ENCODE data around the gene DAPL1.

Gene DAPL1, protein sequence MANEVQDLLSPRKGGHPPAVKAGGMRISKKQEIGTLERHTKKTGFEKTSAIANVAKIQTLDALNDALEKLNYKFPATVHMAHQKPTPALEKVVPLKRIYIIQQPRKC

DNA sequence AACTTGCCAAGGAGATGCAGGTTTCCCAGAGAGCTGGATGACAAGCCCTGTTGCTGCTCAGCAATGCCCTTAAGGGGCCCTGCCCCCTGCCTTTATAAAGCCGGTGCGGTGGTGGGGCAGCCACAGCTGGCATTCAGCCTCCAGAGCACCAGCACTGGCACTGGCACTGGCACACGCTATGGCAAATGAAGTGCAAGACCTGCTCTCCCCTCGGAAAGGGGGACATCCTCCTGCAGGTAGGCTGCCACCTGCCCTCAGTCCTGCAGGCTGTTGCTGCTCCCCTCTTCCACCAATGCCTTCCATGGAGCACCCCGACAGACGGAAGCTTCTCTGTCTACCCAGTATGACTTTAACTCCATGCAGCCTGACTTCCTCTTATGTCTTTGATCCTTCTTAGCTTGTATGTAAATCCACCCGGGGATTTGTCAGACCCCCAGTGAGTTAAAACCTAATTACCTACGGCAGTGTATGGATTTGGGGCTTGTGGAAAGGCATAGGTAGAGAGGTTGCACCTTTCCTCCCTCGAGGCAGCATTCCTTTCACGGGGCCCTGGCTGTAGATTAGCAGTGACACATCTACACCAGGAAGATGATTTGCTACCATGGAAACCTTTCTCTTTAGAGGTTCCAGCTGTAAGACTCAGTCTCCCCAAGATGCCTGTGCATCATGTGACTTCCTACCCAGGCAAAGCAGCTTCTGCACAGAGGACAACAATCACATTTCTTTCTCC, at the start of gene DAPL1:
DAPL1 (plus strand) TSS at position 123 of the 730 bp plus-strand sequence; CDS start at position 179, 56 bp downstream.
- no peak for ATAC-seq
- no peak for DNase-seq

DNA sequence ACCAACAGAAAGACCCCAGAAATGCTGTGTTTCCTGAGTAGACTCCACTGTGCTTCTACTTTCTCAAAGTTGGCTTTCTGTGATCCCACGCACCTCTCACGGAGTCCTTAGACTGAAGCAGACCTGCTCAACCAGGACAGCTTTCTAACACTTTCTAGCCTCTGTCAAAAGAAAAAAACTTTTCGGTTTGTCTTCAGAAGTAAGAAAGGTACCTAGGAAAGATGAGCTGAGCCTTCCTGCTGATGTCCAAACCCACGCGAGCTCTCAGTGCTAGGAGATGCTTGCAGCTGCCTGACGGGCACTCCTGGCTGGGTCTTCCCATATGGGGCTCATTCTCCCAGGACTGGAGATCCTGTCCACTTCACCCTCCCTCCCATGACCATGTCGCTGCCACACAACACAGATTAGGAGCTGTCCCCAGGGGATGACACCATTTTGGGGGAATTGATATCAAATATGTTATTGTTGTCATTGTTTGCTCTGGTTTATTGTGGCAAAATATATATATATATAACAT, 49.2 kb upstream of the DAPL1 start:
- no peak for ATAC-seq
- DNase-seq = no peak

DNA sequence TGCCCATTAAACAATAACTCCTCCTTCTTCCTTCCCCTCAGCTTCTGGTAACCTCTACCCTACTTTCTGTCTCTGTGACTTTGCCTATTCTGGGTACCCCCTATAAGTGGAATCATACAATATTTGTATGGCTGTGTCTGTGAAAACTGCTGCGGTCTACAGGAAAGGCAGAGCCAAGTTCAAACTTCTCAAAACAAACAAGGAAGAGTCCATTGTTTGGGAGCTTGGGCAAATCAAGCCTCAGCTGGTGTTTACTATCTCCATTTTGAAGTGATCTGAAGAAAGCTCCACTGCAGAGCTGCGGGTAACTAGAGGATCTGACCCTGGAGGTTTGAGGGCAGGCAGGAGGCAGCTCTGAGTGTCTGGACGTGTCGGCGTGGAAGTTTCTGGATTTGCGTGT, 48.6 kb upstream of the DAPL1 start:
- ATAC-seq (no peak), DNase-seq (no peak)

DNA sequence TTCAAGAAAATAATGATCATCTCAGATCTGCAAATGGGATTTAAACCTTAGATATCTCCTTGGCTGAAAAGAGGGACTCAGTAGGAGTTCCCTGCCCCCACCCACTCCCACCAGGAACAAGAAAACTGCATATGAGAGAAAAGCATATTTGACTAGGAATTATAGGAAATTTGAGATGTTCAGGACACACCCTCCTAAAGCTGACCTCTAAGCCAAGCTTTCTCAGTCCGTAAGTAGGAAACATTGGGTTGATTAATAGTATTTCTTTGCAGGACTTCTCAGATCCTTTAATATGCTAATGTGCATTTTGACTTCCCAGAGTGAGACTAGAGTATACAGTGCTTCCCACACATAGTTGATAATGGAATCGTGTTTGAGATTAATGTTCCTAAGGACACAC, 47.8 kb upstream of the DAPL1 start:
- ATAC-seq (no peak), DNase-seq (no peak)

DNA sequence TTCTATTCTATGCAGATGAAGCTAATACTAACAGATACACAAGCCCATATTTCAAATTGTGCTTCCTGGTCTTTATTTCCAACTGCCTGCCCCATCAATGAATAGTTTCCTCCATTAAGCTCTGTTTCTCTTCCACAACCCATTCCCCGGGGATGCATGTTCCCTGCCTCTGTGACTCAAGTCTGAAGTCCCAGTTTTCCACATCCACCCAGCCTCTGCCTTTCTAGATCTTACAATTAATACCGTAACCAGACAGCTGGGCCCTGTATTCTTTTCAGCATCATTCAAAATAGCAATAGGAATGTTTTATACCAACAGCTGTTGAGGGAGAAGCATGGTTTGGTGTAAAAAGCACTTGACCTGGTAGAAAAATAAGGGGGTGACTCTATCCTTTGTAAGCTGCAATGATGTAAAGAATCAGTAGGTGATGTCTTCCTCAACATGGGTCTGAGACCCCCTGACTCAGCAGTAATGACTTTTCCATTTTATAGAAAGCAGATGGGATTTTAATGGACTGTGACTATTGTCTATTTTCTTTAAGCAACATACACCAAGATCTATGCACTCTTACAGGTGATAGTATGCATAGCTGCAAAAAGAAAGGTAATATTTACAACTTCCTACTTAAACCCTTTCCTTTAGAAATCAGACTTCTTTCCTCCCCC, 46.1 kb upstream of the DAPL1 start:
- ATAC-seq (no peak), DNase-seq (no peak)

DNA sequence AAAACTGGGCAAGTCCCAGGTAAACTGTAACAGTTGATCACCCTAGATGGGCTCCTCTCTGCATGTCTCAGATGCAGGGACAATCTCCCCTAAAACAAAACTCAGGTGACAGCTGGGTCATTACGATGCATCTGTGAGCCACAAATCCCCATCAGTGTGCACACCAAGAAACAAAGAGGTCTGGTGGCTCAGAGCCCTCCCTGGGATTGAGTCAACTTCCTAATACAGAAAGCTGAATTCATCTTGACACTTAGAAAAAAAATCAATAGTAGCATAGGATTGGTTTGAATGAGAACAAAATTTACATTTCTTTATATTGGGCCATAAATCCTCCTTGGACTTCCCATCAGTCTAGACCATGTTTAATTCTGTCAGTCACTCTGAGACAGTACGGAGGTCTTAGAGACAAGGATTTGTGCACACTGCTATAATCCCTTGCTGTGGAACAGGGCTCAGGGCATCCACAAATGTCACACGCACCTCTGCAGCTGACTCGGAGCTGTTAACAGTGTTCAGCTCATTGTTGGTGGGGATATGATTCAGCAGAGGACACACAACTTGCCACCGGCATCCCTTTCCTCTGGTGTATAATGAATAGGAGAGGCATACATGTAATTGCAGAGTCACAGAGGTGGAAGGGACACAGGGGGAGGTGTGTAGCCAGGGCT, 44.5 kb upstream of the DAPL1 start:
- no peak for DNase-seq
- no peak for ATAC-seq

DNA sequence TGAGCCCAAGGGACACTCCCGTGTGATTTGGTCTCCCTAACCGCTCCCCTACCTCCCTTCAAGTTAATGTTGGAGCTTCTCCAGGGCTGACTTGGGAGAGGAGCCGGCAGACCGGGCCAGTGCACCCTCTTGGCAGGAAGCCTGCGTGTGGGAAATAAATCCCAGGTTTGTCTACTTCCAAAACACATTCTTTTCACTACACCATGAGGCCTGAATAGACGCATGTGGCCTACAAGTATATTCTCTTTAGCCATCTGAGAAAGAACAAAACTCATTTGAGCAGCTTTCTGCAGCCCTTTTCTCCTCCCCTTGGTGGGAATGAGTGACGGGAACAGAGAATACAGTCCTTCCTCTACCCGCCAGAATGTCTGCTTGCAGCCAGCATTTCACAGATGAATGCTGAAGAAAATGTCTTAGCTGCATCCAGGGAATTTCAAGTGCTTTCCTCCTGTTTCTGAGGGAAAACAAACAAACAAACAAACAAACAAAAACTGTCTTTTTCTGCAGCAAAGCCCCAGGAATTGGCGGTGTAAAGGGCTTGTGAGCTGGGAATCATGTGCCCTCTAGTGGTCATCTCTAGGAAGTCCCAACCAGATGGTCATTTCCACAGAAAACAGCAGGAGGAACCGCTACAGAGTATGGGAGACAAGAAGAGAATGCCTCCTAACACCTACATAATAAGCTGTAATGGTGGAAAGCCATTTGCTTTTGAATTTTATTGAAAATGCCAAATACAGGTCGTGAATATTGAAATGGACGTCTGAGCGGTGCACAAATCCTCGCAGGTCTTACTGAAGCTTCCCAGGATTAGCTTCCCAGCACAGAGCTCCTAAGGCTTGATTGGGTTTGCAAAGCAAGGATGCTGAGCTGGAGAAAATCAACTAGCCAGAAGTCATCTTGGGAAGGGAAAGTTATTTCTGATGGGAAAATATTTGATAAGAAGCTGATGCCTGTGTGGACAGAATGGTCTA, 41.2 kb upstream of the DAPL1 start:
- ATAC-seq (no peak), DNase-seq (peak; percentile 6)

DNA sequence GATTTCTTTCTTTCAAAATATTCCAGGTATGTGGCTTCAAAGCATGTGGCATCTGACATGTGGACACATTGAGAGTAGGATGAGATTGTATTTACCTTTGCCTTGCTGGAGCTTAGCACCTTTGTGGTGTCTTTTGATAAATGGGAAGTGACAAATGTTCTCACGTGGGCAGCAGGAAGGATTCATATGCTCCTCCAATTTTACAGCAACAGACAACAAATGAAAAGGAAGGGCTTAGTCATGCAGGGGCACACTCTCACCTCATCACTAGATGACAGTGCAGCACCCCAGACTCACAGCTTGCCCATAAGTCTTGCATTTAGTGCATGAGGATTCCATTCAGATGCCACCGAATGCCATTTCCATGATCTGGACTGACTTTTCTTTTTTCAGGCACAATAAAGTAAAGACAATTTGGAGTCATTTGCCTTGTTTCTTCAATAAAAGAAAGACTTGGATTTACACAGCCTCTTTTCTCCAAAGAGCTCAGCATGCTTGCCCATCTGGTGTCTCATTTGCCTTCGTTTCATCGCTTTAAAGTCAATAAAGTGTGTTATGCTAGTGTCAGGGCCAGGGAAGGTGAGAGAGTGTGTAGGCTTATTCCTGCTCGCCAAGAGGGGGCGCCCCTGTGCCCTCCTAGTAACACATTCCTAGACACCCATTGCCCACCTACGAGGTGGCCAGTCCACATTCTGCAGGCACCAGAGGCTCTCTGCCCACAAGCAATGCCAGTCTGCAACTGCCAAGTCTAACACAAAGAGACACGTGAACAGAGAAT, 39.6 kb upstream of the DAPL1 start:
- ATAC-seq = no peak
- DNase-seq = peak; percentile 7

DNA sequence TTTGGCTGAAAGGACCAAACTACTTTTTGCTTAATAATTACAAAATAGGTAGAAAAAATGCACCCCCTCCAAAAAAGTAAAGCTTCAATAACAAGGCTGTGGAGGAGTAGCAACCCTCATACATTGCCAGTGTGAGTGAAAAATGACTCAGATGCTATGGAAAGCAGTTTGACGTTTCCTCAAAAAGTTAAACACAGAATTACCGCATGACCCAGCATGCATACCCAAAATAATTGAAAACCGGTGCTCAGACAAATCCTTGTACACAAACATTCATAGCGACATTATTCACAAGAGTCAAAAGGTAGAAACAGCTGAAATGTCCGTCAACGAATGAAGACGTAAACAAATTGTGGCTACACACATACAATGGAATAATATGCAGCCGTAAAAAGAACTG, 38.8 kb upstream of the DAPL1 start:
- no peak for ATAC-seq
- DNase-seq = no peak

DNA sequence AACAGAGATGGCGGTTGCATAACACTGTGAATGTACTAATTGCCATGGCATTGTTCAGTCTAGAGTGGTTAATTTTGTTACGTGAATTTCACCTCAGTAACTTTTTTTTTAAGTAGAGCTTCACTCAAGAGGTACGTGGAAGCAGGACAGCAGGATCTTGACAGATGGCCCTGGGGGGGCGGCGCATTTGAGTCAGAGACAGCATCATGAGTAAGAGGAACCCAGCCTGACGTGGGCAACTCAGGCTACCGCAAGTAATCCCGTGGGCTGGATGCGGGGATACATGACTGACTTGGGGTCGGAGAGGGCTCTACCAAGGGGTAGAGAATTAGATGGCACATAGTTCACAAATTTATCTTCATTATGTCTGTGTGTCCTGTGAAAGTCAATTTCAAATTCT, 38.1 kb upstream of the DAPL1 start:
- DNase-seq = peak; percentile 7
- ATAC-seq = no peak

DNA sequence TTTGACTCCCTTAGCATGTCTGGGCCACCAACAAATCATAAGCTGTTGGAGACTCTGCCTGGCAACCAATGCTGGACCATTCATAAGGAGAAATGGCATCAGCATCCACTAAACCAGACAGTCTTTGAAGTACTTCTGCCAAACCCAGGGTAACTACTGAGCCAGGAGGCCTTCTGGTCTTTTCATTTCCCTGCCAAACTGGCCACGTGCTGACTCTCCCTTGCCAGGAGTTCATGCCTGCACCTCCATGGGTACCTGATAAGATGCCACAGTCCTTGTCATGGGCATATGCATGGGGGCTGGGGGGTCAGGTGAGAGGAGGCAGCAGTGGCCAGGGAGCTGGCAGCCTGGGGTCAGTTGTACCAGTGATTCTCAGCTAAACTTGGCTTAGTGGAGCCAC, 34.2 kb upstream of the DAPL1 start:
- DNase-seq = no peak
- ATAC-seq = no peak

DNA sequence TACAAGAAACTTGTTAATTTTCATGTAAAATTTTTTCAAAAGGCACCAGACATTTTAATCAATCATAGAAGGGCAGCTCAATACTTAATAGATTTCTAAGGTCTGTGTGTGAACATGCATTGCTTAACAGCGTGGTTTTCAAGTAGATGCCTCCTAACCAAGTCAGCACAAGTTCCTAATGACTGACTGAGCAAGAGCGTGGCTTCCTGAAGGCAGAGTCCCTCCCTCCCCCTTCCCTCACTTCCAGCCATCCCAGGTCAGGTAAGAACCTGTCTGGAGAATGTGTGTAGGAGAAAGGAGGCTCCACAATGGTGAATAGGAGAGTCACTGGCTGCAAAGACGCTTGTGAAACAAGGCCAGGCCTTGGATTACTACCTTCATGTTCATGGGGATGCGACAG, 33.5 kb upstream of the DAPL1 start:
- DNase-seq (no peak), ATAC-seq (no peak)

DNA sequence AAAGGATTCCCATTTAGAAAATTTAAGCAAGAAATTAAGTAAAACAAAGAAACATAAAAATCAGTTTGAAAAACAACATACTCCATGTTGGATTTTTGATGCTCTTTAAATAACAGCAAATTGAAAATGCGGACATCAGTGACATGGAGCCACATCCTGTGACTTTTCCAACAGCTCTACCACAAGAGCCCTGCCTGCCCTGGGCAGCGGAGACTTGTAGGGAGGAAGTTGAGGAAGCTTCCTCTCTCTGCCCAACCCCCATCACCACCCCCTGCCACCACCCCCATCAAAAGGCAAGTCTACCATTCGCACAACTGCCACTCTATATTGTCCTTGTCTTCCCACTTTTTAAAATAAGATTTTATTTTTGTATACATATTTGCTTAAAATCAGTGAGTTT, 32.8 kb upstream of the DAPL1 start:
- DNase-seq = no peak
- no peak for ATAC-seq

DNA sequence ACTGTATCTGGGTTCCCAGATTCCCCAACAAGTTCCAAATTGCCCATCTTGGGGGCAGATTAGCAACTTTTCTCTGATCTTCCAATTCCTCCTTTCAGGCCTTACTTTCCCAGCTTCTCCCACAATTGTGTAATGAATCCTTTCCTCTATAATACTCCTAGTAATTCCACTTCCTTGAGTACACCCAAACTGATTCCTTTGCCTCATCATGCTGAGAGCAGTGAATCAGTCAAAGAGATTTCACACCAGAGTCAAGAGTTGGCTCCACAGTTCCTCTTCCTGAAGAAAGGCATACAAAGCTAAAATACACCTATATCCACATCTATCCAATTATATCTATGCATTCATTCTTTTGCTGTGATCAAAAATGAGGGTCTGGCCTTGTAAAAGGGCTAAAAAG, 28.6 kb upstream of the DAPL1 start:
- DNase-seq (no peak), ATAC-seq (no peak)

DNA sequence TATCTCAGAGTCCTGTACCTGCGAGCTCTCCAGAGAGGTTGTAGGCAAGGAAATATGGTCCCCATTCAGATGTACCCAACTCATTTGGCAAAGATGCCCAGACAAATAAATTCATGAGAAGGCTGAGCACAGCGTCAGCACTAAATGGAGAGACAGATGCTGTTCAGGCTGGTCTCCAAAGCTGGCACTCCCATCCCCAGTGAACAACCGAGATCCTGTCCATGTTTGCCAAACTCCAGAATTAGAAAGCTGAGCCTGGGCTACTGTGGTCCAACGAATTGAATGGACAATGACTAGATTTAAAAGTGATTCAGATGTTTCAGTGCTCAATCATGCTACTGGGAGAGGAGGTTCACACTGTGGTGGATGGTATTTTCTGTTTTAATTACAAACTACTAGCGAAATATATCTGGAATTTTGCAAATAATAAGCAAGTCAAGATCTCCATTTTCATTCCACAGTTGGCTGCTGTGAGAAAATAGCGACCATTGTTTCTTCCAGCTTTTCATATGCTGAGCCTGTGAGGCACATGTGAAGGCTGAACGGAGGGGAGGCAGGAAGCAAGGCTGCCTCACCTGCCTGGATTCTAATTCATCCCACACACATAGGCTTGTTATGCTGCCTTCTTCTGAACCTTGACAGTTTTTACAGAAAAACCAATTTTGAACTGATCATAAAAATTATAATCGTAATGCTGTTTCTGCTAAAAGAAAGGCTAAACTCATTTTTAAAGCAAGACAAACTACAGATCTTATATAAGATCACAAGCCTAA, 22.6 kb upstream of the DAPL1 start:
- ATAC-seq (no peak), DNase-seq (no peak)

DNA sequence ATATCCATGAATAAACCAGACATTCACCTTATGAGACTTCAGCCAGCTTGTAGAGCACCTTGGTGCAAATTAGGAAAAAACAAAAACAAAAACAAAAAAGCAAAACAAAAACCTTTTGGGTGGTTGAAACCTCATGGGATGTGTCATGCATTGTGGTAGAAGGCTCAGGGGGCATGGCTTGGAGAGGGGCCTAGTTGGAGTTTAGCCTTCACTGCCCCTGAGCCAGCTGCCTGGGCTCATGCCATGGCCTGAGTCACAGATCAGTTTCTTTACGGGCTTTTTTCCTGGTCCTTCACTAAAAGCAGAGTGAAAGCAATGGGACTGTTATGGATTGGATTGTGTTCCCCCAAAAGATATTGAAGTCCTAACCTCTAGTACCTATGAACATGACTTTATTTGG, 22.0 kb upstream of the DAPL1 start:
- no peak for ATAC-seq

DNA sequence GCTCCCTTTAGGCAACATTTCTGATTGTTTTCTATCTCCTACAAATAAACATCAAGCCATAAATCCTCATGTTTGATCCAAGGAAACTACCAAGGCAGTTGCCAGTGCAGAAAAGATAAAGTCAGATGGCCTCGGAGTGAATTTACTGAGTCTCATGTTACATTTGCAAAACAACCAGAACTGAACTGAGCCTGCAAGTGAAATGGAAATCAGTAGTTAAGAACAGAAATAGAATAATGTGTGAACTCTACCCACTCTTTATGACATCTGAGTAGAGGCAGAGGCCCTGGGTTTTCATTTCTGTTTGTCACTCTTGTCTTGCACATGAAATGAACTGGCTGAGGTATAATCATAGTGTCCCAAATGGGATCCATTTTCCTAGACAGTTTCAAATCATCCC, 20.4 kb upstream of the DAPL1 start:
- no peak for DNase-seq
- ATAC-seq = no peak

More for the DNA sequence above, 22.0 kb upstream of the DAPL1 start:
- no peak for DNase-seq

DNA sequence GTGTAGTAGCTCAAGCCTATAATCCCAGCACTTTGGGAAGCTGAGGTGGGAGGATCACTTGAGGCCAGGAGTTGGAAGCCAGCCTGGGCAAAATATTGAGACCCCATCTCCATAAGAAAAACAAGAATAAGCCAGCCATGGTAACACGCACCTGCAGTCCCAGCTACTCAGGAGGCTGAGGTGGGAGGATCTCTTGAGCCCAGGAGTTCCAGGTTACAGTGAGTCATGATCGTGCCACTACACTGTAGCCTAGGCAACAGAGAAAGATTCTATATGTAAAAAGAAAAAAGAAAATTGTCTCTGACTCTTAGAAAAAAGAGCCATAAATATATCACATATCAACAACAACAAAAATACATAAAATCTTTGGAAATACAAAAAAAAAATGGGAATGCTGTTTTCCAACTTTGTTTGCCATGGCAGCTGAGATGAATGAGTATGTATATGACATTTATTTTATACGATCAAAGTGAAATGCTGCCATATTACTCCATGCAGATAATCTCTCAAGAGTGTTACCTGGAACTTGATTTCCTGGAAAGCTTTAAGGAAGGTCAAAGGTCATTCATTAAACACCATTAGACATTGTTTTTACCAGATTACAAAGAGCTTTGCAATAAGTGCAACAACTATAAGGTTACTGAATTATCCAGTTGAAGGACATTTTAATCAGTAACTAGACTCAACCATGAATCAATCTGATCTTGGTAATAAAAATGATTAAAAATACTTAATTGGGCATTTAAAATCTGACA, 19.7 kb upstream of the DAPL1 start:
- ATAC-seq (no peak), DNase-seq (no peak)

DNA sequence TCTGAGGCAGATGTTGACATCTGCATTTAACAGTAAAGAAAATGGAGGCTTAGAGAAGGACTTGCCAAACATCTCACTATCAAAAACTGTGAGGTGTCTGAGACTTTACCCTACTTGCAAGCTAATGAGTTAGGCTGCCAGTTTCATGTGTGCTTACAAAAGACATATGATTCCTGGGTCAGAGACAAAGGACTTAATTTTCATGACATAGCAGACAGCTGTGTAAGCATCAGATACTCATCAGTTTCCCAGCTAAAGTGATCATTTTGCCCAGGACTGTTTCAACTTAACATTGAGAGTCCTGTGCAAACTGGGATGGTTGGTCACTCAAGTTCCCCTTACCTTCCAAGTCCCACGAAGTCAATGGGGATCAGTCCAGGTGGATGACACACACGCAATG, 18.9 kb upstream of the DAPL1 start:
- DNase-seq = no peak
- ATAC-seq = no peak

DNA sequence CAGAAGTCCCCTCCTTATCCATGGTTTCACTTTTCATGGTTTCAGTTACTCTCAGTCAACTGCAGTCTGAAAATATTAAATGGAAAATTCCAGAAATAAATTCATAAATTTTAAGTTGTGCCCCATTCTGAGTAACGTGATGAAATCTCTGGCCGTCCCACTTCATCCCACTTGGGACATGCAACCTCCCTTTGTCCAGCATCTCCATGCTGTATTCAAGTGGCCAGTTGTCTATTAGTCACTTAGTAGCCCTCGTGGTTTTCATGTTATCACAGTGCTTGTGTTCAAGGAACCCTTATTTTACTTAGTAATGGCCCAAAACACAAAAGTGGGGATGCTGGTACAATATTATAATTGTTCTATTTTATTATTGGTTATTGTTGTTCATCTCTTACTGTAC, 18.0 kb upstream of the DAPL1 start:
- DNase-seq (no peak), ATAC-seq (no peak)
